Fibroblast of pulmonary artery (primary cell): ENCODE results near the gene TMPRSS3.

ENCODE experiments used
- DNase-seq: peaks from one replicate; pipeline ENCODE4 v3.0.0-alpha.2; 2010; ENCODE audit warnings: low read depth
- H3K4me3 ChIP-seq: replicated peaks from 2 replicates; pipeline ENCODE4 v1.5.1; 2011; ENCODE audit warnings: low read depth, mild to moderate bottlenecking, control low read depth, low read length, moderate library complexity
- CTCF ChIP-seq: IDR thresholded peaks from 2 replicates; pipeline ENCODE4 v1.5.1; 2011; ENCODE audit warnings: mild to moderate bottlenecking, control low read depth, low read length, inconsistent platforms; ENCODE audit errors: missing control alignments

Gene TMPRSS3

GRCh38 chr21:42391297-42391696 lies 4.6 kb downstream of the TMPRSS3 start:
- no peak overlapping the region for H3K4me3 ChIP-seq
- no peak for DNase-seq
- TF ChIP-seq CTCF, result no peak

GRCh38 chr21:42390696-42391095 lies 5.2 kb downstream of the TMPRSS3 start:
- no peak for DNase-seq
- no peak for TF ChIP-seq CTCF
- H3K4me3 ChIP-seq, result no peak overlapping the region

GRCh38 chr21:42390193-42390592 lies 5.7 kb downstream of the TMPRSS3 start:
- DNase-seq, result no peak
- TF ChIP-seq CTCF, result no peak
- no peak overlapping the region for H3K4me3 ChIP-seq

GRCh38 chr21:42389449-42389835 lies 6.4 kb downstream of the TMPRSS3 start:
- H3K4me3 ChIP-seq, result no peak overlapping the region
- DNase-seq, result no peak
- TF ChIP-seq CTCF, result no peak

GRCh38 chr21:42388740-42389448 lies 7.0 kb downstream of the TMPRSS3 start:
- no peak for TF ChIP-seq CTCF
- DNase-seq, result no peak
- H3K4me3 ChIP-seq, result no peak overlapping the region

GRCh38 chr21:42387843-42388340 lies 8.0 kb downstream of the TMPRSS3 start:
- TF ChIP-seq CTCF, result no peak
- H3K4me3 ChIP-seq, result no peak overlapping the region
- DNase-seq, result no peak

- no peak for TF ChIP-seq CTCF
- DNase-seq, result no peak
- no peak overlapping the region for H3K4me3 ChIP-seq
Observed at GRCh38 chr21:42387164-42387563, 8.7 kb downstream of the TMPRSS3 start.
